Activated CD4-positive, CD25-positive, alpha-beta regulatory T cell (primary cell): Measurements from ENCODE around the gene NPHP1.
"Not testable (repeated sequence)": the region's sequence is repeated elsewhere in the genome, so short reads cannot be mapped to it uniquely, and the experiment has no call there.

Experiments used
- DNase-seq, 4 experiments: peaks; one replicate each; lab custom pipeline; 2025; lab: John Stamatoyannopoulos, UW

NPHP1 gene

GRCh38 chr2:110103061-110103961, 101.5 kb downstream of the NPHP1 start:
- no peak for DNase-seq

- DNase-seq: no peak
Measured at GRCh38 chr2:110101901-110102803, 102.7 kb downstream of the NPHP1 start.

- no peak for DNase-seq
Measured at GRCh38 chr2:110101280-110101844, 103.5 kb downstream of the NPHP1 start.

GRCh38 chr2:110100880-110101279, 103.9 kb downstream of the NPHP1 start:
- DNase-seq: not testable (repeated sequence)

GRCh38 chr2:110100480-110100879, 104.3 kb downstream of the NPHP1 start:
- no peak for DNase-seq

GRCh38 chr2:110099471-110100225, 105.2 kb downstream of the NPHP1 start:
- no peak for DNase-seq

- DNase-seq: no peak
Measured at GRCh38 chr2:110099038-110099425, 105.8 kb downstream of the NPHP1 start.

GRCh38 chr2:110097506-110098220, 107.2 kb downstream of the NPHP1 start:
- DNase-seq: no peak

- DNase-seq: no peak
Measured at GRCh38 chr2:110095994-110096633, 108.7 kb downstream of the NPHP1 start.

GRCh38 chr2:110094884-110095534, 109.8 kb downstream of the NPHP1 start:
- not testable (repeated sequence) for DNase-seq

GRCh38 chr2:110093924-110094323, 110.9 kb downstream of the NPHP1 start:
- DNase-seq: not testable (repeated sequence)

GRCh38 chr2:110090164-110090563, 114.6 kb downstream of the NPHP1 start:
- DNase-seq: not testable (repeated sequence)

GRCh38 chr2:110083757-110084156, 121.1 kb downstream of the NPHP1 start:
- not testable (repeated sequence) for DNase-seq

- not testable (repeated sequence) for DNase-seq
Measured at GRCh38 chr2:110083162-110083561, 121.7 kb downstream of the NPHP1 start.

- DNase-seq: not testable (repeated sequence)
Measured at GRCh38 chr2:110078104-110078503, 126.7 kb downstream of the NPHP1 start.

GRCh38 chr2:110075896-110076295, 128.9 kb downstream of the NPHP1 start:
- not testable (repeated sequence) for DNase-seq
